HG03280 (cell line): ENCODE data around the gene SLC12A3.

Experiments used
- ATAC-seq: cut with Tn5 transposase; IDR thresholded peaks from one replicate; pipeline ENCODE4 v1.9.1; 2021; ENCODE audit warnings: mild to moderate bottlenecking, moderate library complexity; ENCODE audit not compliant: unreplicated experiment

SLC12A3 gene

DNA sequence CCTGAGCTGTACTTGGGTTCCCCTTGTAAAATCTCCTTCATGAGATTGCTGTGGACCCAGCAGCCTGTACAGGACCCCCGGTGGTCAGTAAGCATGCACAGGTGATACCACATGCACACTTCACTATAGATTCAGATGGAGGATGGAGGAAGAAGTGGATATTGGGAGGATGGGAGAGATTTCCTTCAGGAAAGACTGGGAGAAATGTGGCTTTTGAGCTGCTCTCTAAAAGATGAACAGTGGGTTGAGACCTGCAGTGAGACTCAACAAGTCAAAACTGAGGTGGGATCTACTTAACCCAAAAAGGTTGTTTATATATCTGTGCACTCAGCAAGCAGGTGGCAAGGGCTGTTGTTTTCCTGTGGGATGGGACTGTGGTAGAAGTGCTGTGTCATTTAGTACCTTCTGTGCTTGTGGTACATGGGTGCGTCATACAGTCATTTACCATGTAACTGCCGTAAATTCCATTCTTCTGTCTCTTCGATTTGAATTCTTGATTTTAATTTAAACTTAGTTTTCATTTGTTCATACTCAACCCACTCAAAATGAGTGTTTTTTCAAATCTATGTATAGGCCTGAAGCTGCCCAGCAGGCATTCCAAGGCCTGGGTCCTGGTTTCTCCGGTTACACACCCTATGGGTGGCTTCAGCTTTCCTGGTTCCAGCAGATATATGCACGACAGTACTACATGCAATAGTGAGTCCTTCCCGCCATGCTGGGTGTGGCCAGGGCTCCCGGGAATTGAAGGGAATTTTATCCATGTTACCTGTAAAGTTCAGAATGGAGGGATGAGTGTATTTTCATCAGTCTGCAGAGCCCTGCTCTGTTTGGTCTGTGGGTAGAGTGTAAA is 73.9 kb downstream of the SLC12A3 start:
- peak; percentile 37 for ATAC-seq

DNA sequence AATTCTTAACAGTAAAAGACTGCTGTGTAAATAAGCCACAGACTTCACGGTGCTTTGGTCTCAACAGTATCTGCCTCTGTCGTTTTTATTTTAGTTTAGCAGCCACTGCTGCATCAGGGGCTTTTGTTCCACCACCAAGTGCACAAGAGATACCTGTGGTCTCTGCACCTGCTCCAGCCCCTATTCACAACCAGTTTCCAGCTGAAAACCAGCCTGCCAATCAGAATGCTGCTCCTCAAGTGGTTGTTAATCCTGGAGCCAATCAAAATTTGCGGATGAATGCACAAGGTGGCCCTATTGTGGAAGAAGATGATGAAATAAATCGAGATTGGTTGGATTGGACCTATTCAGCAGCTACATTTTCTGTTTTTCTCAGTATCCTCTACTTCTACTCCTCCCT is 74.8 kb downstream of the SLC12A3 start:
- no peak for ATAC-seq

GRCh38 chr16:56941092-56941491 is 76.1 kb downstream of the SLC12A3 start:
- no peak for ATAC-seq

- ATAC-seq = no peak
Observed at GRCh38 chr16:56941856-56942331, 76.9 kb downstream of the SLC12A3 start.

DNA sequence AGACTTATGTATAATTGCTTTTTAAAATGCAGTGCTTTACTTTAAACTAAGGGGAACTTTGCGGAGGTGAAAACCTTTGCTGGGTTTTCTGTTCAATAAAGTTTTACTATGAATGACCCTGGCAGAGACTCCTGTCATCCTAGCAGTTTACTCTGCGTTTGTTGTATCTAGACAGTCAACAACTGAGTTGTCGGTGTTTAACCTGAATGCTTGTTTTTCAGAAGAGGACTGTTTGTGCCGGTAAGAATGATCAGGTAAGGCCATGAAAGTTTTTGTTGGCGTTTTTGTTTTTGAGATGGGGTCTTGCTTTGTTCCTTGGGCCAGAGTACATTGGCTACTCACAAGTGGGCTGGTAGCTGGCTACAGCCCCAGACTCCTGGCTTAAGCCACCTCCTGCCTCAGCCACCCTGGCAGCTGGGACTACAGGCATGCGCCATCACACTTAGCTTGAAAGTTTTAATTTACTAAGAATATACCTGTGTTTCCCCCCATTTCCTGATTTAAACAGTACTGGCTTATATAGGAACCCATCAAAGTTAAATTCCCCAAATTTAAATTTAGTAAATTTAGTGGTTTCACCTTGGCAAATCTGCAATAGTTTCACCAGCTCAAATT is 78.9 kb downstream of the SLC12A3 start:
- no peak for ATAC-seq

- ATAC-seq = no peak
Observed at GRCh38 chr16:56944954-56945839, 80.2 kb downstream of the SLC12A3 start.

DNA sequence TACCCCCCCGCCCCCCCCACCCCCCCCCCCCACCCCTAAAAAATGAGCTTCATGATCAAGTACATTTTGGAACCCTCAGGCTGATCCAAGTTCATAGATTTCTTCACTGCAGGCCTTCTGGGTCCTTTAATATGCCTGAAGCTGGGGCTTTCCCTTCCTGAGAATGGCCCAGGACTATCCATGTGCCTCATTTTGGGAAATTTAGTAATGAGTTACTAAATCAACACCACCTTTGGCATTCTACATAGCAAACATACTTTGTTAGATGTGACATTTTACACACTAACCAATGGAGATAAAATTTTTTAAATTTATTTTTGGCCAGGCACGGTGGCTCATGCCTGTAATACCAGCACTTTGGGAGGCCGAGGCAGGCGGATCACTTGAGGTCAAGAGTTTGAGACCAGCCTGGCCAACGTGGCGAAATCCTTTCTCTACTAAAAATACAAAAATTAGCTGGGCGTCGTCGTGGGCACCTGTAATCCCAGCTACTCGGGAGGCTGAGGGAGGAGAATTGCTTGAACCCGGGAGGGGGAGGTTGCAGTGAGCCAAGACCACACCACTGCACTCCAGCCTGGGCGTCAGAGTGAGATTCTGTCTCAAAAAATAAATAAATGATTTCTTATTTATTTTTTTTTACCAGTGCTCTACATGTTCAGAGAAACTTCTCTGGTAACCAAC is 81.0 kb downstream of the SLC12A3 start:
- no peak for ATAC-seq

- no peak for ATAC-seq
Observed at GRCh38 chr16:56946767-56947603, 82.0 kb downstream of the SLC12A3 start.

GRCh38 chr16:56947604-56947995 is 82.6 kb downstream of the SLC12A3 start:
- ATAC-seq = no peak

- no peak for ATAC-seq
Observed at GRCh38 chr16:56948234-56948633, 83.2 kb downstream of the SLC12A3 start.

GRCh38 chr16:56950051-56950450 is 85.0 kb downstream of the SLC12A3 start:
- no peak for ATAC-seq

DNA sequence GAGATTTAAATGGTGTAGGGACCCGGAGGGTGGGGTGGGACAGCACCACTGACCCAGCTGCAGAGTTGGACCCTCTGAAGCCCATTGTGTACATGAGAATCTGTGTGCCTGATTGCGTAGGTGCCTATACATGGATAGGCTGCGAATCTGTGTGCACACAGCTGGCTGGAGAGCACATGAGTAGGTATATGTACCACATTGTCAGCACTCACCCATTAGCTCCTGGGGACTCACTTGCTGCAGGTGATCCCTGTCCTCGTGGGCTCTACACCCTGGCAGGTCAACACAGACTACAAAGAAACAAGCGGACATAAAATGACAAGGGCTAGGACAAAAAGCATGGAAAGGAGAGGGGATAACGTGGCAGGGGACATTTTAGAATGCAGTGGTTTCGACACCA is 85.4 kb downstream of the SLC12A3 start:
- no peak for ATAC-seq

DNA sequence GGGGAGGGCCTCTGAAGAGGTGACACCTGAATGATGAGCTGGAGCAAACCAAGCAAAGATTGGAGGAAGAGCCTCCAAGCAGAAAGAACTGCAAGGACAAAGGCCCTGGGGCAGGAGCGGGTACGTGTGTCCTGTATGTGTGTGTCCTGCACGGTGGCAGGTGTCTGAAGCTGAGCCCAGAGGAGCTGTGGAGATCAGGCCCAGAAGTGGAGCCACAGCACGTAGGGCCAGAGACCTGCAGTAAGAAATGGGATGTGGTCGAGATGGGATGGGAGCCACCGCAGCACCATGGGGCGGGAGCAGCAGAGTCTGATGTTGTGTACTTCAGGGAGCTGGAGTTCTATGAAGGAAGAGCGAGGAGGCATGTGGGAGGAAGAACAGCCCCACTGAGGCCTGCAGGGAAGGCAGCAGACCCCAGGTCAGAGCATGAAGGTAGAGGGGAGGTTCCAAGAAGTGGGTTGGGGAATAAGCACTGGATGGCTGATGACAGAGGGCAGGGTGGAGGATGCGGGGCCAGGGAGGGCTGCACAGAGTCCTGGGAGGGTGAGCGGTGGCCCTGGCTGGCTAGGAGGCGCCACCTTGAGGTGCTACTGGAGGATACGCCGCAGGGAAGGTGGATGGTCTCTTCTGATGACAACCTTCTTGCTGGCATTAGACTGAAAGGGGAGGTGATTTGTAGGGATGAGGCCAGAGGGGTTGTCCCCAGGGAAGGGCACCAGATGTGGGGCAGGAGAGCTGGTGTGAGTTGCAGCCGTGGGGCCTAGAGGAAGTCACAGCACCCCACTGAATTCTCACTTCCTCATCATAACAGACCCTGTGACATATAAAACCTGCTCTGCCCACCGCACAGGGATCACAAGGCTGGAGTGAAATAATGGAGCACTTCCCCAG is 86.1 kb downstream of the SLC12A3 start:
- ATAC-seq = peak; percentile 38

DNA sequence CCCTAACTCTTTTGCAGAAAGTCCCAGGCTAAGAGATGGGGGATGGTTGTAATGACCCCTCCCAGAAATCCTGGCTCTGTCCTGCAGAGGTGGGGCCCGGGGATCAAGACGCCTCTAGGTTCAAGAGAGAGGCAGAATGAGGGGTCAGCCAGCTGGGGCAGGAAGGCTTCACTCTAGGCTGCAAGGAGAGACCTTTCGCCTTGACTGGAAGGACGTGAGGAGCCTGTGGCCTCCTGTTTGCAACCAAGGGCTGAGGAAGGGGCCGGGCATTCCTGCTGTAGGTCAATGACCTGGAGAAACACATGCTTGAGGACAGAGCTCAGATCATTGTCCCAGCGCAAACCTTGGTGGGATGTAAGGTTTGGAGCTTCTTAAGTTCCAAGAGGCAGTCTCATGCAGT is 88.0 kb downstream of the SLC12A3 start:
- no peak for ATAC-seq

GRCh38 chr16:56956076-56956475 is 91.1 kb downstream of the SLC12A3 start:
- ATAC-seq = no peak

GRCh38 chr16:56956756-56957155 is 91.7 kb downstream of the SLC12A3 start:
- no peak for ATAC-seq

DNA sequence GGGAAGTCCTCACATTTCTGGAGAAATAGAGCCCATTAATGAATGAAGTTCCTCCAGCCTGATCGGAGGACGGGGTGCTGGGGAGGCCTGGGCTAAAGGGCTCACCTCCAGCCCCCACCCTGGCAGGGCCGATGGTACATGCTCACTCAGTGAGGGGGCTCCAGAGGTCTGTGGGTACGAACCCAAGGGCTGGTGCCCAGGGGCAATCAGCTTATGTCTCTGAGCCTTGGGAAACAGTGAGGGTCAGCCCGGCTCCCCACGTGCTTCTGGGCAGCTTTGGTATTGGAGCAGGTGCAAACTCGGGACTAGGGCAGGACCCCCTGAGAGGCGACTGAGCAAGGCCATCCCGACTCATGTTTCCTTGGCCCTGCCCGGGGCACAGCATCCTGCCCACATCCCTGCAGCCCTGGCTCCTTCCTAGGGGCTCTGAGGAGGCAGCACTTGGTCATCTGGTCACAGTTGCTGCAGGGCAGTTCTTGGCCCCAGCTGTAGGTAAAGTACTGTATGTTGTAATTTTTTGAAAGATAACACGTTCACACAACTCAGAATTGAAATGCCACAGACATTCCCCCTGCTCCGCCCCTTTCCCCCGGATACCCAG is 95.8 kb downstream of the SLC12A3 start:
- ATAC-seq = no peak

GRCh38 chr16:56961386-56961785 is 96.4 kb downstream of the SLC12A3 start:
- no peak for ATAC-seq
